ENCODE data around the gene FAM20A.

DNA sequence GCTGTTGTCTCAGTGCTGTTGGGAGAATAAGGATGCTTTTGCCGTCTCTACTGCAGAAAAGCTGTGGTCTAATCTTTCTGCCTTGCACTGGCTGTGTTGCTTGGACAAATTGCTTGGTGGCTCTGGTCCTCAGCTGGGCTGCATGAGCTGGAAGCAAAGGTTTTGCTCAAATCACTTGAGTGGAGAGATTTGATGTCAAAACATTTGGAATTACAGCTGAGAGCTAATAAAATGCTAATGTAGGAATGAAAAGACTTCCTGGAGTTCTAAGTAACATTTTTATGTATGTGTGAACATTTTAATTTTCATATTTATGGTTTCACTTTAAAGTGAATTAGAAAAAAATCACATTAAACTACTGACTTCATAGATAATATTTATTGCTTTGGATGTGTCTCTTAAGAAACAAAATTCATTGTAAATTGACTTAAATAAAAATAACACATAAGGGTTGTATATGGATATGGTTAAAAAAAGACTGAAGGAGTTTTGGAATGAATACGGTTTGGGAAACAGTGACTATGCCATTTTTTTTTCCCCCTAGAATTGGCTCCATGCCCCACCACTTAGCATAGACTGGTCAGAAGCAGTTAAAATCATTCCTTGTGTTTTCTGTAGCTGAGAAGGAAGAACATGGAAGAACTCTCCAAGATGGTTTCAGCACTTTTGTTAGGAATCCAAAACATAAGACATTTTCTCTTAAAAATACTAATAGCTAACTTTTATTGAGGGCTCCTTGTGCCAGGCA is 39.2 kb upstream of the FAM20A start:
- TF ChIP-seq CREB1 (IDR thresholded peaks at IDR 0.05; ENCODE audit: low read depth): no peak
- no peak for TF ChIP-seq EGR1 (IDR thresholded peaks at IDR 0.05)
- TF ChIP-seq ZBTB7A (IDR thresholded peaks at IDR 0.05; ENCODE audit: low read depth): no peak
- no peak for TF ChIP-seq RAD21 (IDR thresholded peaks at IDR 0.05; ENCODE audit: low read depth)
- no peak for TF ChIP-seq TCF12 (IDR thresholded peaks at IDR 0.05; ENCODE audit: low read depth)
- TF ChIP-seq REST (IDR thresholded peaks at IDR 0.05; ENCODE audit: low read depth): no peak
- TF ChIP-seq, protein P1, sequence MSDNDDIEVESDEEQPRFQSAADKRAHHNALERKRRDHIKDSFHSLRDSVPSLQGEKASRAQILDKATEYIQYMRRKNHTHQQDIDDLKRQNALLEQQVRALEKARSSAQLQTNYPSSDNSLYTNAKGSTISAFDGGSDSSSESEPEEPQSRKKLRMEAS (IDR thresholded peaks at IDR 0.05): no peak
- TF ChIP-seq CEBPB (IDR thresholded peaks at IDR 0.05): no peak
- no peak for TF ChIP-seq NFIC (IDR thresholded peaks at IDR 0.05)
